ENCODE results near the gene PDHX. TPM values are rescaled to one million over a fixed set of nuclear protein-coding genes. Genes with fewer than 3 reads are reported as not detected.

PDHX gene
- total and polyA plus RNA-seq, 2 of the 4 experiments (the other 2 are of a cell fraction) = 19.8 to 26.7 TPM

GRCh38 chr11:34953955-34954354 lies 37.5 kb downstream of the PDHX start:
- H3K36me3 ChIP-seq (ENCODE audit: control insufficient read depth, insufficient read depth, low read length) = peaks cover 5% of the 10 kb centered on the region
- H3K79me1 ChIP-seq (ENCODE audit: low read depth in 1 of 2, low read length in 2 of 2) = peaks cover 7 to 16% of the 10 kb centered on the region in 2 experiments
- no peak overlapping the region for H3K23ac ChIP-seq (ENCODE audit: low read depth, low read length)
- H4K8ac ChIP-seq (ENCODE audit: low read depth in 2 of 2, low read length in 2 of 2) = no peak overlapping the region
- H3K56ac ChIP-seq (ENCODE audit: extremely low read depth, insufficient read depth, low read length) = no peak overlapping the region
- ChIA-PET CTCF (interaction anchor here (0.7 kb wide), 1 partner anchor 1125 kb away, joined by 3 read pairs; no protein-coding TSS in a partner anchor), POLR2A (ENCODE audit: unreplicated experiment) (no interaction called here)
- H2AK5ac ChIP-seq (ENCODE audit: low read depth, low read length) = no peak overlapping the region
- no peak overlapping the region for H2AK9ac ChIP-seq (replicated peaks; ENCODE audit: low read depth, low read length, poor library complexity)
- no peak overlapping the region for H2BK20ac ChIP-seq (ENCODE audit: low read depth, low read length)
- ATAC-seq (ENCODE audit: low read depth) (no peak), DNase-seq (peak; percentile 12)
- H2BK5ac ChIP-seq (ENCODE audit: low read depth, low read length, poor library complexity, severe bottlenecking) = no peak overlapping the region
- H2AFZ ChIP-seq (replicated peaks; ENCODE audit: low read length, poor library complexity) = no peak overlapping the region
- no peak overlapping the region for H4K5ac ChIP-seq (ENCODE audit: low read depth, low read length)
- H2BK120ac ChIP-seq (ENCODE audit: low read depth, low read length) = no peak overlapping the region
- no peak overlapping the region for H4K91ac ChIP-seq (ENCODE audit: insufficient read depth, low read depth, low read length)
- H3K9me1 ChIP-seq (ENCODE audit: insufficient read depth, low read length) = no peaks in the 10 kb centered on the region
- no peak overlapping the region for H3K4me2 ChIP-seq (ENCODE audit: low read depth, low read length)
- H2BK15ac ChIP-seq (ENCODE audit: low read depth, low read length) = no peak overlapping the region
- H4K20me1 ChIP-seq (ENCODE audit: insufficient read depth, low read length) = no peaks in the 10 kb centered on the region
- no peak overlapping the region for H3K18ac ChIP-seq (ENCODE audit: low read depth, low read length)
- H3K4me1 ChIP-seq (ENCODE audit: control insufficient read depth, insufficient read depth, low read length) = no peaks in the 10 kb centered on the region
- TF ChIP-seq CHD1 (IDR thresholded peaks at IDR 0.05; ENCODE audit: low read depth, low read length) = no peak
- peak; percentile 92 for TF ChIP-seq RFX5 (IDR thresholded peaks at IDR 0.05; ENCODE audit: low read depth, low read length)
- TF ChIP-seq SMC3 (IDR thresholded peaks at IDR 0.05; ENCODE audit: low read depth, low read length) = no peak
- TF ChIP-seq USF2 (IDR thresholded peaks at IDR 0.05; ENCODE audit: low read depth, low read length) = 0 out of 2 replicates have a peak, but pooled peaks have one; percentile 13
- dilution Hi-C loops (cut with HindIII; ENCODE audit: low sequenced_read_pairs, unreplicated experiment) (no loop called here), in situ Hi-C loops (cut with MboI; ENCODE audit: low sequenced_read_pairs) (no loop called here), intact Hi-C loops (cut with micrococcal nuclease) (no loop called here)
- no peak overlapping the region for H3K14ac ChIP-seq (replicated peaks; ENCODE audit: low read depth, low read length)
- no TSS peak for BruUV-seq (replicated peaks)
- no peak overlapping the region for H3K27ac ChIP-seq (ENCODE audit: insufficient read depth, low read length)
- H3K9ac ChIP-seq (ENCODE audit: low read depth, low read length) = no peak overlapping the region
- whole genome bisulfite sequencing, 2 experiments (ENCODE audit: extremely low coverage in 2 of 2, insufficient read length in 1 of 2) = no CpG with 5 or more reads among the region's 1 CpG
- no peaks in the 10 kb centered on the region for H3K27me3 ChIP-seq (ENCODE audit: control insufficient read depth, insufficient read depth, low read length)
- H3K9me3 ChIP-seq (ENCODE audit: control insufficient read depth, insufficient read depth, low read length) = no peaks in the 10 kb centered on the region
- H3K4ac ChIP-seq (ENCODE audit: low read depth, low read length) = no peak overlapping the region
- H3K4me3 ChIP-seq (ENCODE audit: insufficient read depth, low read depth, low read length) = no peak overlapping the region
